CD4-positive, alpha-beta T cell (primary cell): ENCODE data around the gene THEMIS. TPM values are rescaled to one million over a fixed set of nuclear protein-coding genes. Genes with fewer than 3 reads are reported as not detected.
A peak's percentile ranks its signal among the peaks of the same experiment; 100 is the strongest.

Source experiments
- ATAC-seq: fragments of 200-7000 bp; cut with Tn5 transposase; one replicate; pipeline ENCODE4 v1.10.0; 2022; ENCODE audit warnings: mild to moderate bottlenecking; ENCODE audit not compliant: poor library complexity
- CTCF ChIA-PET: fragments of 350-600 bp; sonication (Branson Sonifier 250); formaldehyde crosslinking; loops from one replicate; lab custom pipeline; 2021; ENCODE audit warnings: antibody characterized with exemption, inconsistent platforms; lab: Charles Lee
- POLR2A ChIA-PET: fragments of 350-600 bp; sonication (Branson Sonifier 250); formaldehyde crosslinking; loops from one replicate; lab custom pipeline; 2021; ENCODE audit warnings: antibody characterized with exemption, inconsistent platforms; lab: Charles Lee
- DNase-seq, 14 experiments: peaks; one replicate each; pipeline ENCODE4 v3.0.0-alpha.2; 2013 to 2020; ENCODE audit warnings: mixed read lengths in 2 of 14
- H3K27ac ChIP-seq, 2 donors: one replicate each; pipeline versions ENCODE4 v1.5.1 to v1.7.0; 2013; ENCODE audit warnings: low read length in 2 of 2, low read depth in 1 of 2, mild to moderate bottlenecking in 1 of 2
- H3K27me3 ChIP-seq, 2 experiments: 1 replicate in 1 of 2; 2 replicates in 1 of 2; pipeline versions ENCODE4 v1.6.1 to v1.7.0; 2013; ENCODE audit warnings: low read length in 2 of 2, control low read depth in 1 of 2, mild to moderate bottlenecking in 1 of 2, moderate library complexity in 1 of 2; ENCODE audit not compliant: insufficient read depth in 2 of 2, control insufficient read depth in 1 of 2
- H3K36me3 ChIP-seq: one replicate; pipeline ENCODE4 v1.6.1; 2013; ENCODE audit warnings: low read length, control low read depth; ENCODE audit not compliant: insufficient read depth
- H3K4me1 ChIP-seq: one replicate; pipeline ENCODE4 v1.6.1; 2013; ENCODE audit warnings: low read length, control low read depth; ENCODE audit not compliant: insufficient read depth
- H3K4me3 ChIP-seq: one replicate; pipeline ENCODE4 v1.5.1; 2013; ENCODE audit warnings: mild to moderate bottlenecking, low read length, moderate library complexity
- H3K9me3 ChIP-seq, 2 experiments: 1 replicate in 1 of 2; 2 replicates in 1 of 2; pipeline versions ENCODE4 v1.6.1 to v1.7.0; 2013; ENCODE audit warnings: low read length in 2 of 2, mild to moderate bottlenecking in 2 of 2, control low read depth in 1 of 2, moderate library complexity in 1 of 2; ENCODE audit not compliant: control insufficient read depth in 1 of 2, insufficient read depth in 1 of 2
- H3K27ac Mint-ChIP-seq: one replicate; pipeline ENCODE4 v1.8.0; 2020; ENCODE audit warnings: mixed read lengths
- H3K27me3 Mint-ChIP-seq: one replicate; pipeline ENCODE4 v1.8.0; 2021; ENCODE audit warnings: mixed read lengths
- H3K36me3 Mint-ChIP-seq: one replicate; pipeline ENCODE4 v1.8.0; 2021; ENCODE audit warnings: low read depth, mixed read lengths
- H3K4me1 Mint-ChIP-seq: one replicate; pipeline ENCODE4 v1.8.0; 2021; ENCODE audit warnings: low read depth, mixed read lengths
- H3K4me3 Mint-ChIP-seq: one replicate; pipeline ENCODE4 v1.8.0; 2020; ENCODE audit warnings: mild to moderate bottlenecking, mixed read lengths
- H3K9me3 Mint-ChIP-seq: one replicate; pipeline ENCODE4 v1.8.0; 2020; ENCODE audit warnings: mixed read lengths
- CTCF ChIP-seq: fragments of 200-600 bp; IDR thresholded peaks from one replicate; pipeline ENCODE4 v1.8.0; 2022; ENCODE audit warnings: antibody characterized with exemption, mild to moderate bottlenecking
- intact Hi-C, 2 experiments: fragments of 100-400 bp; cut with DNase I in 1 of 2; cut with micrococcal nuclease in 1 of 2; formaldehyde crosslinking; loops; one replicate each; pipeline versions ENCODE4 v1.15.1 to v1.9.0; 2023 to 2025; cut with DNase I, micrococcal nuclease
- total RNA-seq, 174 experiments: library from RNA in 2 of 174; stranded (reverse) in 2 of 174; gene quantifications; one replicate each; pipeline ENCODE4 v1.2.3 and lab custom pipeline; 2021 to 2026

THEMIS gene
- total RNA-seq, 2 experiments from 2014 or later, result 25.0 to 25.3 TPM

GRCh38 chr6:127834136-127834535, 66.7 kb downstream of the THEMIS start:
- H3K9me3 ChIP-seq, result no peaks in the 10 kb centered on the region
- ChIA-PET POLR2A (no interaction called here), CTCF (no interaction called here)
- Mint-ChIP-seq H3K4me1 (peaks cover 61% of the 10 kb centered on the region), H3K36me3 (peaks cover 68% of the 10 kb centered on the region), H3K27me3 (no peaks in the 10 kb centered on the region), H3K9me3 (no peaks in the 10 kb centered on the region), H3K4me3 (no peak overlapping the region), H3K27ac (peak overlapping the region; percentile 55)
- intact Hi-C loops, result no loop called here
- H3K27ac ChIP-seq, result no peak overlapping the region
- H3K36me3 ChIP-seq, result peaks cover 32% of the 10 kb centered on the region
- H3K27me3 ChIP-seq, result no peaks in the 10 kb centered on the region
- DNase-seq (no peak), ATAC-seq (no peak)
- H3K4me1 ChIP-seq, result no peaks in the 10 kb centered on the region
- no peak for TF ChIP-seq CTCF
- no peak overlapping the region for H3K4me3 ChIP-seq

- no peaks in the 10 kb centered on the region for H3K27me3 Mint-ChIP-seq
- peaks cover 71% of the 10 kb centered on the region for H3K36me3 Mint-ChIP-seq
- H3K4me3 Mint-ChIP-seq, result no peak overlapping the region
- no peak for ATAC-seq
- Histone ChIP-seq H3K27ac (no peak overlapping the region), H3K36me3 (peaks cover 40% of the 10 kb centered on the region), H3K4me3 (no peak overlapping the region), H3K27me3 (no peaks in the 10 kb centered on the region), H3K9me3 (no peaks in the 10 kb centered on the region), H3K4me1 (no peaks in the 10 kb centered on the region)
- TF ChIP-seq CTCF, result no peak
- no peaks in the 10 kb centered on the region for H3K9me3 Mint-ChIP-seq
- H3K4me1 Mint-ChIP-seq, result peaks cover 64% of the 10 kb centered on the region
- CTCF ChIA-PET, result no interaction called here
- peak overlapping the region; percentile 55 for H3K27ac Mint-ChIP-seq
- intact Hi-C loops, result no loop called here
- POLR2A ChIA-PET, result no interaction called here
- DNase-seq, result no peak
Observed at GRCh38 chr6:127833336-127833735, 67.5 kb downstream of the THEMIS start.

- ATAC-seq (no peak), DNase-seq (no peak)
- no peak overlapping the region for H3K4me3 Mint-ChIP-seq
- no peaks in the 10 kb centered on the region for H3K9me3 Mint-ChIP-seq
- Histone ChIP-seq H3K27me3 (no peaks in the 10 kb centered on the region), H3K27ac (no peak overlapping the region), H3K4me3 (no peak overlapping the region), H3K36me3 (peaks cover 49% of the 10 kb centered on the region), H3K4me1 (no peaks in the 10 kb centered on the region), H3K9me3 (no peaks in the 10 kb centered on the region)
- peaks cover 73% of the 10 kb centered on the region for H3K4me1 Mint-ChIP-seq
- TF ChIP-seq CTCF, result no peak
- ChIA-PET POLR2A (no interaction called here), CTCF (no interaction called here)
- intact Hi-C loops, result no loop called here
- no peaks in the 10 kb centered on the region for H3K27me3 Mint-ChIP-seq
- H3K36me3 Mint-ChIP-seq, result peaks cover 81% of the 10 kb centered on the region
- no peak overlapping the region for H3K27ac Mint-ChIP-seq
Observed at GRCh38 chr6:127832381-127832780, 68.5 kb downstream of the THEMIS start.
